Kidney tubule cell (primary cell): ENCODE results near the gene PRR22.

ENCODE experiments used
- DNase-seq: peaks from one replicate; pipeline ENCODE4 v3.0.0-alpha.2; 2018; ENCODE audit warnings: low spot score

The PRR22 gene

GRCh38 chr19:5784581-5785147, at the start of gene PRR22:
Gene PRR22, minus strand, starts transcription at chr19:5784746. Its CDS starts 86 bp downstream, at chr19:5784660.
- DNase-seq, result no peak

GRCh38 chr19:5832527-5833216, 48.1 kb upstream of the PRR22 start:
- no peak for DNase-seq

- no peak for DNase-seq
These were observed 47.5 kb upstream of the PRR22 start for GRCh38 chr19:5832061-5832460.

- DNase-seq, result no peak
These were observed 46.6 kb upstream of the PRR22 start for GRCh38 chr19:5831159-5831558.

- DNase-seq, result no peak
These were observed 45.2 kb upstream of the PRR22 start for GRCh38 chr19:5829567-5830310.

GRCh38 chr19:5828661-5829566, 44.4 kb upstream of the PRR22 start:
- no peak for DNase-seq

- peak; percentile 91 for DNase-seq
These were observed 43.5 kb upstream of the PRR22 start for GRCh38 chr19:5827891-5828660.

GRCh38 chr19:5827342-5827890, 42.9 kb upstream of the PRR22 start:
- DNase-seq, result no peak

- peak; percentile 87 for DNase-seq
These were observed 42.2 kb upstream of the PRR22 start for GRCh38 chr19:5826531-5827341.

- DNase-seq, result no peak
These were observed 40.6 kb upstream of the PRR22 start for GRCh38 chr19:5825178-5825577.

- DNase-seq, result no peak
These were observed 40.2 kb upstream of the PRR22 start for GRCh38 chr19:5824751-5825150.

- peak; percentile 12 for DNase-seq
These were observed 39.2 kb upstream of the PRR22 start for GRCh38 chr19:5823579-5824281.

GRCh38 chr19:5822181-5822844, 37.8 kb upstream of the PRR22 start:
- no peak for DNase-seq

GRCh38 chr19:5821521-5822180, 37.1 kb upstream of the PRR22 start:
- DNase-seq, result no peak

- DNase-seq, result no peak
These were observed 36.2 kb upstream of the PRR22 start for GRCh38 chr19:5820785-5821184.

- DNase-seq, result no peak
These were observed 34.0 kb upstream of the PRR22 start for GRCh38 chr19:5818594-5818993.

GRCh38 chr19:5817218-5817617, 32.7 kb upstream of the PRR22 start:
- DNase-seq, result no peak

- no peak for DNase-seq
These were observed 30.3 kb upstream of the PRR22 start for GRCh38 chr19:5814852-5815246.
